B cell (primary cell): ENCODE measurements around the gene GABRQ.

Experiments used
- CTCF ChIP-seq: fragments of 200-600 bp; IDR thresholded peaks from one replicate; pipeline ENCODE4 v1.8.0; 2022; ENCODE audit warnings: antibody characterized with exemption, mild to moderate bottlenecking
- EZH2 ChIP-seq: IDR thresholded peaks from 2 replicates; pipeline ENCODE4 v1.6.1; 2012; ENCODE audit warnings: borderline replicate concordance, low read depth, mild to moderate bottlenecking, moderate library complexity, low read length; ENCODE audit not compliant: insufficient read depth, poor library complexity, severe bottlenecking

GRCh38 chrX:152601848-152602616 lies 35.7 kb upstream of the GABRQ start:
- no peak for TF ChIP-seq CTCF
- no peak for TF ChIP-seq EZH2
